K562 (cell line): ENCODE results near the gene NAV2. TPM values are rescaled to one million over a fixed set of nuclear protein-coding genes. Genes with fewer than 3 reads are reported as not detected.

Source experiments
- CCAR2 ChIP-seq: fragments of 200-400 bp; formaldehyde crosslinking; IDR thresholded peaks from 2 replicates; pipeline ENCODE4 v1.6.1; 2017; ENCODE audit warnings: mild to moderate bottlenecking, low read depth, low read length
- CHD4 ChIP-seq: fragments of 200-600 bp; sonication (generic); IDR thresholded peaks from 3 replicates; pipeline ENCODE4 v1.6.1; 2012; ENCODE audit warnings: low read depth, mild to moderate bottlenecking, mixed read lengths, low read length, inconsistent platforms; ENCODE audit not compliant: insufficient read depth, insufficient replicate concordance, poor library complexity, severe bottlenecking
- FOXJ3 ChIP-seq: sonication (generic); formaldehyde crosslinking; IDR thresholded peaks from 2 replicates; pipeline ENCODE4 v1.4.0; 2020; ENCODE audit warnings: mild to moderate bottlenecking, missing genetic modification reagents
- GABPB1 ChIP-seq: sonication (generic); formaldehyde crosslinking; IDR thresholded peaks from 2 replicates; pipeline ENCODE4 v1.8.0; 2022; ENCODE audit warnings: mild to moderate bottlenecking, missing genetic modification reagents
- GMEB1 ChIP-seq: fragments of 250-450 bp; sonication (Bioruptor Pico); IDR thresholded peaks from 2 replicates; pipeline ENCODE4 v1.4.0; 2020; ENCODE audit warnings: mild to moderate bottlenecking
- GTF3C2 ChIP-seq: IDR thresholded peaks from 3 replicates; pipeline ENCODE4 v1.6.1; 2011; ENCODE audit warnings: borderline replicate concordance, mild to moderate bottlenecking, moderate library complexity; ENCODE audit not compliant: insufficient read length; ENCODE audit errors: extremely low read depth
- HOXB6 ChIP-seq: fragments of 250-450 bp; sonication (Bioruptor Pico); IDR thresholded peaks from 2 replicates; pipeline ENCODE4 v1.5.1; 2022; ENCODE audit warnings: mild to moderate bottlenecking, borderline replicate concordance
- ILF3 ChIP-seq: fragments of 450-650 bp; IDR thresholded peaks from 2 replicates; pipeline ENCODE4 v1.6.1; 2018; ENCODE audit warnings: antibody characterized with exemption, mild to moderate bottlenecking, moderate library complexity, borderline replicate concordance
- PRDM10 ChIP-seq: fragments of 450-650 bp; IDR thresholded peaks from 2 replicates; pipeline ENCODE4 v1.6.1; 2018; ENCODE audit not compliant: partially characterized antibody
- STAT6 ChIP-seq: sonication (generic); formaldehyde crosslinking; IDR thresholded peaks from 2 replicates; pipeline ENCODE4 v1.8.1; 2023; ENCODE audit warnings: mild to moderate bottlenecking, missing genetic modification reagents
- TGIF2 ChIP-seq: sonication (generic); formaldehyde crosslinking; IDR thresholded peaks from 2 replicates; pipeline ENCODE4 v1.8.1; 2022; ENCODE audit warnings: mild to moderate bottlenecking, missing genetic modification reagents, moderate library complexity
- THAP7 ChIP-seq: fragments of 250-450 bp; sonication (Bioruptor Pico); IDR thresholded peaks from 2 replicates; pipeline ENCODE4 v1.5.0; 2021
- ZBTB7A ChIP-seq: IDR thresholded peaks from 2 replicates; pipeline ENCODE4 v1.6.1; 2011; ENCODE audit warnings: low read depth, mild to moderate bottlenecking, low read length, moderate library complexity, borderline replicate concordance; ENCODE audit not compliant: control insufficient read depth
- ZNF589 ChIP-seq: fragments of 200-800 bp; sonication (Bioruptor generic); IDR thresholded peaks from 2 replicates; pipeline ENCODE4 v1.6.1; 2016; ENCODE audit warnings: low read depth, missing genetic modification characterization, missing compliant biosample characterization
- polyA plus RNA-seq, 8 experiments: library from polyadenylated mRNA; depleted of rRNA in 4 of 8; stranded (reverse) in 5 of 8; unstranded in 3 of 8; fragments of >200 nt; fragmentation: Nextera tagmentation in 2 of 8; fragmentation: Illumina TruSeq in 1 of 8; extraction: Ambion mirVana in 2 of 8; extraction: Trizol in 1 of 8; gene quantifications; 2 replicates each; pipeline versions ENCODE4 v1.2.1 to v1.2.3, GENCODE V29; 2011 to 2014; ENCODE audit warnings: inconsistent platforms in 1 of 8, missing spikeins in 1 of 8
- total RNA-seq, 7 experiments: library from RNA; depleted of rRNA in 6 of 7; stranded (reverse); fragments of >200 nt in 6 of 7; fragmentation: Illumina TruSeq in 2 of 7; extraction: Trizol in 2 of 7; gene quantifications; 2 replicates each; pipeline versions ENCODE4 v1.2.1 to v1.2.3, GENCODE V29; 2011 to 2021; ENCODE audit warnings: low replicate concordance in 1 of 7

Gene NAV2
- total and polyA plus RNA-seq, 9 of the 15 experiments (the other 6 are each of a cell fraction or from before 2014, with no cell fraction given), result 0.03 to 0.35 (median 0.05) TPM

- TF ChIP-seq STAT6 (CRISPR knock-in tag) (no peak), ILF3 (no peak), GABPB1 (CRISPR knock-in tag) (no peak), ZBTB7A (no peak), FOXJ3 (no peak), THAP7 (CRISPR knock-in tag) (no peak), CCAR2 (no peak), GMEB1 (CRISPR knock-in tag) (0 out of 2 replicates have a peak, but pooled peaks have one; percentile 50), TGIF2 (CRISPR knock-in tag) (no peak), HOXB6 (CRISPR knock-in tag) (no peak), PRDM10 (no peak), ZNF589 (peak; percentile 72), CHD4 (no peak), GTF3C2 (no peak)
These were observed 268.5 kb downstream of the NAV2 start (continued) for GRCh38 chr11:19980957-19981669.
